ENCODE data around the gene SPTBN1. TPM values are rescaled to one million over a fixed set of nuclear protein-coding genes. Genes with fewer than 3 reads are reported as not detected.

Gene SPTBN1
- total RNA-seq, 1 experiment from 2014 or later: 204 TPM

- ChIA-PET POLR2A (no interaction called here), CTCF (interaction anchor here (0.6 to 2.2 kb wide), 4 partner anchors 8 to 133 kb away, joined by 3 to 13 read pairs (median 5); no protein-coding TSS in a partner anchor)
- H3K27ac Mint-ChIP-seq: peak overlapping the region; percentile 16; the same call in 1 of the 2 replicates
- no peak overlapping the region for H3K4me3 Mint-ChIP-seq
- no peaks in the 10 kb centered on the region for H3K27me3 Mint-ChIP-seq (ENCODE audit: low read depth)
- ATAC-seq (no peak), DNase-seq (ENCODE audit: low spot score) (no peak)
- H3K36me3 Mint-ChIP-seq: peaks cover 95% of the 10 kb centered on the region
- no peaks in the 10 kb centered on the region for H3K4me1 Mint-ChIP-seq
- no peak for TF ChIP-seq ZNF671 (CRISPR knock-in tag; IDR thresholded peaks at IDR 0.05)
- no peak for TF ChIP-seq NFE2L1 (CRISPR knock-in tag; IDR thresholded peaks at IDR 0.05)
- no peak for TF ChIP-seq ZNF532 (CRISPR knock-in tag; IDR thresholded peaks at IDR 0.05; ENCODE audit: borderline replicate concordance)
- TF ChIP-seq ATF2 (CRISPR knock-in tag; IDR thresholded peaks at IDR 0.05; ENCODE audit: borderline replicate concordance, low read depth): no peak
- TF ChIP-seq CDX4 (CRISPR knock-in tag; IDR thresholded peaks at IDR 0.05; ENCODE audit: borderline replicate concordance): no peak
- no peak for TF ChIP-seq ERG (CRISPR knock-in tag; IDR thresholded peaks at IDR 0.05)
- TF ChIP-seq IRF1 (CRISPR knock-in tag; IDR thresholded peaks at IDR 0.05): no peak
- TF ChIP-seq OVOL2 (CRISPR knock-in tag; IDR thresholded peaks at IDR 0.05; ENCODE audit: borderline replicate concordance): no peak
- TF ChIP-seq FOXK1 (CRISPR knock-in tag; IDR thresholded peaks at IDR 0.05): no peak
- no peak for TF ChIP-seq JAZF1 (CRISPR knock-in tag; IDR thresholded peaks at IDR 0.05)
- no peak for TF ChIP-seq HMGXB4 (CRISPR knock-in tag; IDR thresholded peaks at IDR 0.05)
- TF ChIP-seq NFYB (CRISPR knock-in tag; conservative IDR thresholded peaks at IDR 0.05; ENCODE audit: low read depth): no peak
- no peak for TF ChIP-seq ZSCAN18 (CRISPR knock-in tag; IDR thresholded peaks at IDR 0.05)
- TF ChIP-seq SMAD3 (CRISPR knock-in tag; IDR thresholded peaks at IDR 0.05; ENCODE audit: borderline replicate concordance): no peak
- no peak for TF ChIP-seq EMX1 (CRISPR knock-in tag; IDR thresholded peaks at IDR 0.05)
- no peaks in the 10 kb centered on the region for H3K9me3 Mint-ChIP-seq
Observed at GRCh38 chr2:54656863-54657262, 200.7 kb downstream of the SPTBN1 start.

Measured in WTC11 (cell line).